Hematopoietic multipotent progenitor cell treated with erythropoietin and hydrocortisone succinate and interleukin-3 and kit ligand, for 8 days (in vitro differentiated cells): ENCODE measurements around the gene CRIM1.

ENCODE experiments used
- DNase-seq: peaks from one replicate; pipeline ENCODE4 v3.0.0-alpha.2; 2015

The CRIM1 gene

GRCh38 chr2:36487947-36488346 lies 132.4 kb downstream of the CRIM1 start:
- DNase-seq, result no peak

GRCh38 chr2:36489281-36489680 lies 133.7 kb downstream of the CRIM1 start:
- DNase-seq, result no peak

GRCh38 chr2:36490749-36491148 lies 135.2 kb downstream of the CRIM1 start:
- DNase-seq, result no peak

- no peak for DNase-seq
Measured at GRCh38 chr2:36492216-36492945, 136.8 kb downstream of the CRIM1 start.

- no peak for DNase-seq
Measured at GRCh38 chr2:36493306-36493705, 137.7 kb downstream of the CRIM1 start.

- no peak for DNase-seq
Measured at GRCh38 chr2:36497570-36498163, 142.1 kb downstream of the CRIM1 start.

GRCh38 chr2:36499128-36499820 lies 143.7 kb downstream of the CRIM1 start:
- DNase-seq, result no peak

- no peak for DNase-seq
Measured at GRCh38 chr2:36500072-36500471, 144.5 kb downstream of the CRIM1 start.

GRCh38 chr2:36502081-36502480 lies 146.5 kb downstream of the CRIM1 start:
- DNase-seq, result no peak

GRCh38 chr2:36507408-36507812 lies 151.8 kb downstream of the CRIM1 start:
- peak; percentile 66 for DNase-seq

GRCh38 chr2:36509075-36509474 lies 153.5 kb downstream of the CRIM1 start:
- DNase-seq, result no peak

- peak; percentile 35 for DNase-seq
Measured at GRCh38 chr2:36511858-36512603, 156.5 kb downstream of the CRIM1 start.

- DNase-seq, result no peak
Measured at GRCh38 chr2:36512705-36513104, 157.1 kb downstream of the CRIM1 start.

GRCh38 chr2:36513661-36514060 lies 158.1 kb downstream of the CRIM1 start:
- DNase-seq, result no peak

- DNase-seq, result no peak
Measured at GRCh38 chr2:36515538-36515937, 160.0 kb downstream of the CRIM1 start.

- no peak for DNase-seq
Measured at GRCh38 chr2:36516136-36516870, 160.7 kb downstream of the CRIM1 start.

- no peak for DNase-seq
Measured at GRCh38 chr2:36520431-36520830, 164.9 kb downstream of the CRIM1 start.

GRCh38 chr2:36523153-36523552 lies 167.6 kb downstream of the CRIM1 start:
- no peak for DNase-seq

- no peak for DNase-seq
Measured at GRCh38 chr2:36525245-36525644, 169.7 kb downstream of the CRIM1 start.

- DNase-seq, result no peak
Measured at GRCh38 chr2:36526226-36526625, 170.6 kb downstream of the CRIM1 start.

- no peak for DNase-seq
Measured at GRCh38 chr2:36528274-36528673, 172.7 kb downstream of the CRIM1 start.

- no peak for DNase-seq
Measured at GRCh38 chr2:36528766-36529392, 173.3 kb downstream of the CRIM1 start.
